Measurements from ENCODE around the gene ABCG8.

DNA sequence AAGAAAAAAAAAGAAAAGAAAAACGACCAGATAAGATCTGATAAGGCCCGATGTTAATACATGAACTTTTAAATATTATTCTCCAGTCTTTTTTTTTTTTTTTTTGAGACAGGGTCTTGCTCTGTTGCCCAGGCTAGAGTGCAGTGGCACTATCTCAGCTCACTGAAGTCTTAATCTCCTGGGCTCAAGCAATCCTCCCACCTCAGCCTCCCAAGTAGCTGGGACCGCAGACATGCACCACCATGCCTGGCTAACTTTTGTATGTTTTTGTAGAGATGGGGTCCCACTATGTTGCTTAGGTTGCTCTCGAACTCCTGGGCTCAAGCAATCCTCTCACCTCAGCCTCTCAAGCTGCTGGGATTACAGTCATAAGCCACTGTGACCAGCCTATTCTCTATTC lies 1.7 kb upstream of the ABCG8 start:
- TF ChIP-seq, protein P1, sequence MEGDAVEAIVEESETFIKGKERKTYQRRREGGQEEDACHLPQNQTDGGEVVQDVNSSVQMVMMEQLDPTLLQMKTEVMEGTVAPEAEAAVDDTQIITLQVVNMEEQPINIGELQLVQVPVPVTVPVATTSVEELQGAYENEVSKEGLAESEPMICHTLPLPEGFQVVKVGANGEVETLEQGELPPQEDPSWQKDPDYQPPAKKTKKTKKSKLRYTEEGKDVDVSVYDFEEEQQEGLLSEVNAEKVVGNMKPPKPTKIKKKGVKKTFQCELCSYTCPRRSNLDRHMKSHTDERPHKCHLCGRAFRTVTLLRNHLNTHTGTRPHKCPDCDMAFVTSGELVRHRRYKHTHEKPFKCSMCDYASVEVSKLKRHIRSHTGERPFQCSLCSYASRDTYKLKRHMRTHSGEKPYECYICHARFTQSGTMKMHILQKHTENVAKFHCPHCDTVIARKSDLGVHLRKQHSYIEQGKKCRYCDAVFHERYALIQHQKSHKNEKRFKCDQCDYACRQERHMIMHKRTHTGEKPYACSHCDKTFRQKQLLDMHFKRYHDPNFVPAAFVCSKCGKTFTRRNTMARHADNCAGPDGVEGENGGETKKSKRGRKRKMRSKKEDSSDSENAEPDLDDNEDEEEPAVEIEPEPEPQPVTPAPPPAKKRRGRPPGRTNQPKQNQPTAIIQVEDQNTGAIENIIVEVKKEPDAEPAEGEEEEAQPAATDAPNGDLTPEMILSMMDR (IDR thresholded peaks at IDR 0.05): no peak
- TF ChIP-seq POLR2A (IDR thresholded peaks at IDR 0.05): no peak
